Measurements from ENCODE around the gene ANKRD10.
A peak's percentile ranks its signal among the peaks of the same experiment; 100 is the strongest.

ANKRD10 gene

GRCh38 chr13:110886870-110887596 is 27.8 kb downstream of the ANKRD10 start:
- TF ChIP-seq GLIS3 (CRISPR knock-in tag; IDR thresholded peaks at IDR 0.05) (no peak), ZFP30 (CRISPR knock-in tag; IDR thresholded peaks at IDR 0.05) (no peak), TCF4 (CRISPR knock-in tag; IDR thresholded peaks at IDR 0.05; ENCODE audit: borderline replicate concordance) (no peak), ZNF70 (CRISPR knock-in tag; IDR thresholded peaks at IDR 0.05) (no peak), SNAI2 (CRISPR knock-in tag; IDR thresholded peaks at IDR 0.05) (no peak), ZNF8 (CRISPR knock-in tag; IDR thresholded peaks at IDR 0.05) (no peak), ZFP3 (CRISPR knock-in tag; IDR thresholded peaks at IDR 0.05) (no peak)
- ATAC-seq, result peak; percentile 42

GRCh38 chr13:110885966-110886869 is 28.7 kb downstream of the ANKRD10 start:
- ATAC-seq, result peak; percentile 43
- TF ChIP-seq TCF4 (CRISPR knock-in tag; IDR thresholded peaks at IDR 0.05; ENCODE audit: borderline replicate concordance) (no peak), ZFP30 (CRISPR knock-in tag; IDR thresholded peaks at IDR 0.05) (no peak), ARNTL (CRISPR knock-in tag; IDR thresholded peaks at IDR 0.05; ENCODE audit: borderline replicate concordance, low read depth) (no peak), CSDC2 (CRISPR knock-in tag; IDR thresholded peaks at IDR 0.05) (no peak), BACH2 (CRISPR knock-in tag; IDR thresholded peaks at IDR 0.05; ENCODE audit: borderline replicate concordance) (no peak), CREB5 (CRISPR knock-in tag; IDR thresholded peaks at IDR 0.05; ENCODE audit: low read depth) (no peak), ZFP3 (CRISPR knock-in tag; IDR thresholded peaks at IDR 0.05) (no peak), TSHZ2 (CRISPR knock-in tag; IDR thresholded peaks at IDR 0.05) (no peak), RARB (CRISPR knock-in tag; IDR thresholded peaks at IDR 0.05) (no peak), GLIS3 (CRISPR knock-in tag; IDR thresholded peaks at IDR 0.05) (no peak), ZNF8 (CRISPR knock-in tag; IDR thresholded peaks at IDR 0.05) (no peak), POU6F1 (CRISPR knock-in tag; IDR thresholded peaks at IDR 0.05; ENCODE audit: borderline replicate concordance, low read depth) (no peak), CSRNP3 (CRISPR knock-in tag; IDR thresholded peaks at IDR 0.05) (no peak), ZNF565 (CRISPR knock-in tag; conservative IDR thresholded peaks at IDR 0.05; ENCODE audit: low read depth) (no peak), OSR1 (CRISPR knock-in tag; IDR thresholded peaks at IDR 0.05) (no peak), PPARA (CRISPR knock-in tag; IDR thresholded peaks at IDR 0.05; ENCODE audit: borderline replicate concordance) (no peak), ZNF70 (CRISPR knock-in tag; IDR thresholded peaks at IDR 0.05) (no peak), TOX (CRISPR knock-in tag; IDR thresholded peaks at IDR 0.05; ENCODE audit: borderline replicate concordance) (no peak), ISL1 (CRISPR knock-in tag; IDR thresholded peaks at IDR 0.05) (no peak)

GRCh38 chr13:110885516-110885915 is 29.4 kb downstream of the ANKRD10 start:
- no peak; the same call in 2 of the 3 replicates for ATAC-seq
- no peak for TF ChIP-seq ZFP3 (CRISPR knock-in tag; IDR thresholded peaks at IDR 0.05)
- no peak for TF ChIP-seq ZNF70 (CRISPR knock-in tag; IDR thresholded peaks at IDR 0.05)
- TF ChIP-seq ZNF8 (CRISPR knock-in tag; IDR thresholded peaks at IDR 0.05), result no peak
- no peak for TF ChIP-seq GLIS3 (CRISPR knock-in tag; IDR thresholded peaks at IDR 0.05)
- no peak for TF ChIP-seq SNAI2 (CRISPR knock-in tag; IDR thresholded peaks at IDR 0.05)
- no peak for TF ChIP-seq POU6F1 (CRISPR knock-in tag; IDR thresholded peaks at IDR 0.05; ENCODE audit: borderline replicate concordance, low read depth)
- TF ChIP-seq TSHZ2 (CRISPR knock-in tag; IDR thresholded peaks at IDR 0.05), result no peak
- no peak for TF ChIP-seq TCF4 (CRISPR knock-in tag; IDR thresholded peaks at IDR 0.05; ENCODE audit: borderline replicate concordance)
- no peak for TF ChIP-seq PPARA (CRISPR knock-in tag; IDR thresholded peaks at IDR 0.05; ENCODE audit: borderline replicate concordance)
- no peak for TF ChIP-seq ZC3H10 (CRISPR knock-in tag; IDR thresholded peaks at IDR 0.05)
- no peak for TF ChIP-seq BACH2 (CRISPR knock-in tag; IDR thresholded peaks at IDR 0.05; ENCODE audit: borderline replicate concordance)

All from SK-N-SH treated with all-trans-retinoic acid at 6 μM for 48 hours (cell line).